Esophagus squamous epithelium (tissue), 5 donors: ENCODE results near the gene PHLPP1. TPM values are rescaled to one million over a fixed set of nuclear protein-coding genes. Genes with fewer than 3 reads are reported as not detected.

ENCODE experiments used
- DNase-seq: peaks from one replicate; lab custom pipeline; 2025; lab: John Stamatoyannopoulos, UW
- H3K27ac ChIP-seq, 4 donors: fragments of 200-600 bp; sonication (generic); one replicate each; pipeline ENCODE4 v1.5.1; 2016 to 2019; ENCODE audit warnings: mild to moderate bottlenecking in 1 of 4
- H3K27me3 ChIP-seq, 4 donors: fragments of 200-600 bp; sonication (generic); 1 replicate in 3 of 4; 2 replicates in 1 of 4; pipeline versions ENCODE4 v1.5.1 to v1.6.0; 2017 to 2021; ENCODE audit warnings: antibody characterized with exemption in 1 of 4
- H3K36me3 ChIP-seq, 3 donors: fragments of 200-600 bp; sonication (generic); one replicate each; pipeline ENCODE4 v1.5.1; 2016 to 2019
- H3K4me1 ChIP-seq, 3 donors: fragments of 200-600 bp; sonication (generic); one replicate each; pipeline ENCODE4 v1.5.1; 2017 to 2019
- H3K4me3 ChIP-seq, 4 donors: fragments of 200-600 bp; sonication (generic); 1 replicate in 3 of 4; 2 replicates in 1 of 4; pipeline ENCODE4 v1.5.1; 2016 to 2019; ENCODE audit warnings: mild to moderate bottlenecking in 2 of 4, moderate library complexity in 1 of 4
- H3K9me3 ChIP-seq, 3 donors: fragments of 200-600 bp; sonication (generic); one replicate each; pipeline ENCODE4 v1.5.1; 2016 to 2019
- CTCF ChIP-seq, 6 experiments: fragments of 450-650 bp in 4 of 6; fragments of 200-600 bp in 2 of 6; sonication (generic) in 2 of 6; IDR thresholded peaks; one replicate each; pipeline ENCODE4 v1.5.1; 2016 to 2019; ENCODE audit warnings: antibody characterized with exemption in 6 of 6, mild to moderate bottlenecking in 4 of 6, moderate library complexity in 4 of 6
- POLR2A ChIP-seq, 4 donors: fragments of 450-650 bp; IDR thresholded peaks; one replicate each; pipeline ENCODE4 v1.6.1; 2017; ENCODE audit warnings: antibody characterized with exemption in 4 of 4, mild to moderate bottlenecking in 4 of 4, moderate library complexity in 3 of 4
- WGBS, 2 donors: methylation state at CpG; one replicate each; pipeline ENCODE4 v1.1.5; 2018; 5-methylcytosine and 5-hydroxymethylcytosine counted together
- intact Hi-C: fragments of 100-400 bp; cut with DNase I; formaldehyde crosslinking; loops from one replicate; pipeline ENCODE4 v1.15.0; 2022
- total RNA-seq, 4 donors: library from RNA; depleted of rRNA; stranded (reverse); fragments of >200 nt; gene quantifications; one replicate each; pipeline ENCODE4 v1.1.0, GENCODE V29; 2016
- donor health status: DM: yes; HTN: yes; CAD: no.

Gene PHLPP1
- total RNA-seq, 4 donors from 2014 or later = 10.1 to 16.6 (median 14.9) TPM

- intact Hi-C loops = no loop called here
Observed at GRCh38 chr18:62786689-62787088, 71.3 kb downstream of the PHLPP1 start.

GRCh38 chr18:62788111-62788510 lies 72.8 kb downstream of the PHLPP1 start:
- H3K27me3 ChIP-seq = no peaks in the 10 kb centered on the region
- TF ChIP-seq CTCF (IDR thresholded peaks at IDR 0.05) (no peak), POLR2A (IDR thresholded peaks at IDR 0.05) (no peak)
- H3K9me3 ChIP-seq = no peaks in the 10 kb centered on the region
- no peak overlapping the region for H3K27ac ChIP-seq
- H3K36me3 ChIP-seq = no peaks in the 10 kb centered on the region
- no peak overlapping the region for H3K4me3 ChIP-seq
- WGBS, 2 donors = 83 to 84% methylated on average over 3 of the region's 3 CpGs
- DNase-seq = no peak
- peaks cover 0 to 67% (median 9%) of the 10 kb centered on the region in 3 donors for H3K4me1 ChIP-seq
- intact Hi-C loops = no loop called here

More at GRCh38 chr18:62786689-62787088, 71.3 kb downstream of the PHLPP1 start:
- 96 to 97% methylated on average over 3 of the region's 3 CpGs for WGBS, 2 donors
- Histone ChIP-seq H3K36me3 (no peaks in the 10 kb centered on the region), H3K4me1 (peaks cover 0 to 74% (median 12%) of the 10 kb centered on the region in 3 donors), H3K9me3 (no peaks in the 10 kb centered on the region), H3K27ac (no peak overlapping the region), H3K4me3 (no peak overlapping the region), H3K27me3 (no peaks in the 10 kb centered on the region)
- no peak for DNase-seq
- TF ChIP-seq CTCF (IDR thresholded peaks at IDR 0.05) (no peak), POLR2A (IDR thresholded peaks at IDR 0.05) (no peak)

GRCh38 chr18:62788876-62789275 lies 73.5 kb downstream of the PHLPP1 start:
- Histone ChIP-seq H3K9me3 (no peaks in the 10 kb centered on the region), H3K4me3 (no peak overlapping the region), H3K27me3 (no peaks in the 10 kb centered on the region), H3K4me1 (peaks cover 0 to 61% (median 9%) of the 10 kb centered on the region in 3 donors), H3K36me3 (no peaks in the 10 kb centered on the region), H3K27ac (peak overlapping the region in 1 of 4 donors; percentile 30)
- WGBS, 2 donors = 51 to 65% methylated on average over 3 of the region's 3 CpGs
- no peak for DNase-seq
- intact Hi-C loops = no loop called here
- no peak for TF ChIP-seq POLR2A (IDR thresholded peaks at IDR 0.05)
- TF ChIP-seq CTCF (IDR thresholded peaks at IDR 0.05) = no peak

- H3K27me3 ChIP-seq = no peaks in the 10 kb centered on the region
- no peak for DNase-seq
- H3K4me3 ChIP-seq = no peak overlapping the region
- no peaks in the 10 kb centered on the region for H3K9me3 ChIP-seq
- H3K27ac ChIP-seq = peak overlapping the region in 2 of 4 donors; percentile 18 to 32
- WGBS, 2 donors = 27 to 34% methylated on average over 7 of the region's 7 CpGs
- peaks cover 0 to 42% (median 3%) of the 10 kb centered on the region in 3 donors for H3K4me1 ChIP-seq
- TF ChIP-seq POLR2A (IDR thresholded peaks at IDR 0.05) (no peak), CTCF (IDR thresholded peaks at IDR 0.05) (no peak)
- intact Hi-C loops = no loop called here
- H3K36me3 ChIP-seq = no peaks in the 10 kb centered on the region
Observed at GRCh38 chr18:62790871-62791772, 75.8 kb downstream of the PHLPP1 start.

- Histone ChIP-seq H3K27ac (no peak overlapping the region), H3K27me3 (no peaks in the 10 kb centered on the region), H3K36me3 (no peaks in the 10 kb centered on the region), H3K9me3 (no peaks in the 10 kb centered on the region), H3K4me3 (no peak overlapping the region), H3K4me1 (peaks cover 0 to 42% (median 3%) of the 10 kb centered on the region in 3 donors)
- 58 to 67% methylated on average over 1 of the region's 1 CpG for WGBS, 2 donors
- intact Hi-C loops = no loop called here
- DNase-seq = no peak
- TF ChIP-seq POLR2A (IDR thresholded peaks at IDR 0.05) = no peak
- no peak for TF ChIP-seq CTCF (IDR thresholded peaks at IDR 0.05)
Observed at GRCh38 chr18:62792016-62792415, 76.7 kb downstream of the PHLPP1 start.
